ENCODE results near the gene VGLL4.
"Not testable (repeated sequence)": the region's sequence is repeated elsewhere in the genome, so short reads cannot be mapped to it uniquely, and the experiment has no call there.

The VGLL4 gene

GRCh38 chr3:11643605-11644087 lies at the start of gene VGLL4:
Gene VGLL4 (minus strand): TSS chr3:11643915. CDS start chr3:11643518, 397 bp downstream.
- peak; percentile 80 to 82 for ATAC-seq

- no peak for ATAC-seq
Observed at GRCh38 chr3:11692532-11692813, 48.8 kb upstream of the VGLL4 start.

- ATAC-seq, result no peak
Observed at GRCh38 chr3:11691767-11692531, 48.2 kb upstream of the VGLL4 start.

DNA sequence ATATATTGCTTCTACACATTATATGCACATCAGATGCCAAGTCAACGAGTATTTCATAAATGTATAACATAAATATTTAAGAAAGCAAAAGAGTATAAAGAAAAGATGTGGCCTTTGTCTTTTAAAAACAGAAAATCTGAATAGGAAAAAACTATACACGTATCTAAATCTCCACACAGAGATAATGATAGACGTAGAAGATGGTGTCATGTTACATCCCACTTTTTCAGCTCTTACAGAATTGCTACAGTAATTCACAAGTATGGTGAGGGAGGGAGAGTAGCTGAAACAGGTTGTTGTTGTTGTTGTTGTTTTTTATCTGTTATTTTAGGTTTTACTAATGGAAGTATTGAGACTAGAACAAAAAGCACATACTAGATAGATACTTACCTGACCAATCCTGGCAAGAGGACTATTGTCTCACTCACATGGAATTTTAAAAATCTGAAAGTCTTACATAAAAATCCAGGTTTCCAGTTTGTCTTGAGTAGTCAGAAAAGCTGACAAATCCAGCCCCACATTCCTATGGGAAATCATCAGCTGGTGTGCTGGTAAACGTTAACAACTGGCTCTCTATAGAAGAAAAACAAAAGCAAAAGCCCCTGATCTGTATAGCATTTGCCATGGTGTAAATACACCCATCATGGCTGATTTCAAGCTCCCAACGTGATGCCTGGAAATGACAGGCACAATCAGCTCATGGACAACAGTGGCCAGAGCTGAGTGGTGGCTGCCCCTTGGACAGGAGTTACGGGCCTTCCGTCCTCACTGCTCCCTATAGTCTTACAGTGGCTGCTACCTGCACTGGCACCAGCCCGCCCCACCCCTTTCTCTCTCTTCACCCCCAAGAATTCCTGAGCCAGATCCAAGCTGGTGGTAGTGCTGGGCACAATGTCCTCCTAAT lies 47.4 kb upstream of the VGLL4 start:
- no peak for ATAC-seq

DNA sequence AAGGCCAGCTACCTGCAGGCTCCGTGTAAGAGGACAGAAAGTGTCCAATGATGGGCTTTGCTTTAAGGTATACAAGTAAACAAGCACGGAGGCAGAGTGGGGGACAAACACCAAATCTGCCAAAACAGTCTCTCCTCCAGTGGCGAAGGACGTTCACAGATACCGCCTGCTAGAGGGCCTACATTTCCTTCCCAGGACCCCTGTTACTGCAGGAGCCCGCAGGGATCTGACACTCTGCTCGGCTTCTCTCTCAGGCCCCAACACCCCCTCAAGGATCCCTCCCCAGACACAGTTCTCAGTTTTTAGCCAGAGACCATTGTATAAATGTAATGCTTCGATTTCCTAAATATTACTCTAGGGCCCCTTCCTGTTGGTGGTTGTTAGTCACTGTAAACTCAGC lies 46.0 kb upstream of the VGLL4 start:
- ATAC-seq, result no peak

- ATAC-seq, result not testable (repeated sequence)
Observed at GRCh38 chr3:11684980-11685379, 41.3 kb upstream of the VGLL4 start.

- no peak for ATAC-seq
Observed at GRCh38 chr3:11680509-11680908, 36.8 kb upstream of the VGLL4 start.

GRCh38 chr3:11679964-11680363 lies 36.2 kb upstream of the VGLL4 start:
- ATAC-seq, result no peak

DNA sequence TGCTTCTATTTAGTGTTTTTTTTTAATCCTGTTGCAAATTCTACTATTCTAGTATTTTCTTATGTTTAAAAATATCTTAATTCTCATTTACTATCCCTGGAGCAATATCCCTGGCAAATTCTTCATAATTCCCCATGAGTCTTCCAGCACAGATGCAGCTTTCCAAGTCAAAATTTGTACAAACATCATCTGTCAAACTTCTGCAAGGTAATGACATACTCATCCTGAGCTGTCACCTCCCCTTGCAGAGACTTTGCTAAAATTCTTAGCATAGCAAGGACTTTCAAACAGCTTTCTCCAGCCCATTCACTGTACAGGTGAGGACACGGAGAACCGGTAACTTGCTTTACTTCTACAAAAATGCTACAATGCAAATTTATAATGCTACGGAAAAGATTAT lies 28.6 kb upstream of the VGLL4 start:
- ATAC-seq, result no peak

DNA sequence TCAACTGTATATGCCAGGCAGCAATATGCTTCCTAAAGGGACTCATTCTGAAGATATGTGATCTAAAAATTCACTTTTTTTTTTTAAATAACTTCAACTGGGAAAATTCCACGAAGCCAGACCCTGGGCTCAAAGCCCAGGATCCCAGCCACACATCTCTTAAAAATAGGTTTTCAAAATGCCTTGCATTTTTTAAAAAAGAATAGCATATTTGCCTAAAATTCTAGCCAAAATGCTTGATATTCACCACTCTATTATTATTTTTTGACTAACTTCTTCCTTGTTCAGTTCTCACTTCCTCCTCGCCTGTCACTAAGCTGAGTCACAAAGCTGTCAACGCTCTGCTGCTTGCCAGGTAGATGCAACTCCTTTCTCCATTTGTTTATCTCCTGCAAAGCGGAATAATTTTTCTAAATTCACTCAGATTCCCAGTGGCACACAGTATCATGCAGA lies 28.0 kb upstream of the VGLL4 start:
- ATAC-seq, result no peak

GRCh38 chr3:11668243-11669235 lies 24.8 kb upstream of the VGLL4 start:
- no peak for ATAC-seq

DNA sequence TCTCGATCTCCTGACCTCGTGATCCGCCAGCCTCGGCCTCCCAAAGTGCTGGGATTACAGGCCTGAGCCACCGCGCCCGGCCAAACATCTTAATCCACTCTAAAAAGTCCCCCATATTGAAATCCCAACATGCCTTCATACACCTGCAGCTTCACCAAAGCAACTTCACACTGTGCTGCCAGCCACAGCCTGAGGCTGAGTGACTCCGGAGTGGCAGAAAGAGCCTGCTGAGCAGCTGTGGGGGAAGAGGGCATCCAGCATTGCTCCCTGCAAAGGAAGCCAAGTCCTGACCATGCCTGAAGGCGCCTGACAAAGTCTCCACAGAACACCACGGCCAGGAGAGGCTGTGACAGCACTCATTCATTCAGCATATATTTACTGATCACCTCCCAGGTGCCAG lies 21.6 kb upstream of the VGLL4 start:
- ATAC-seq, result no peak

DNA sequence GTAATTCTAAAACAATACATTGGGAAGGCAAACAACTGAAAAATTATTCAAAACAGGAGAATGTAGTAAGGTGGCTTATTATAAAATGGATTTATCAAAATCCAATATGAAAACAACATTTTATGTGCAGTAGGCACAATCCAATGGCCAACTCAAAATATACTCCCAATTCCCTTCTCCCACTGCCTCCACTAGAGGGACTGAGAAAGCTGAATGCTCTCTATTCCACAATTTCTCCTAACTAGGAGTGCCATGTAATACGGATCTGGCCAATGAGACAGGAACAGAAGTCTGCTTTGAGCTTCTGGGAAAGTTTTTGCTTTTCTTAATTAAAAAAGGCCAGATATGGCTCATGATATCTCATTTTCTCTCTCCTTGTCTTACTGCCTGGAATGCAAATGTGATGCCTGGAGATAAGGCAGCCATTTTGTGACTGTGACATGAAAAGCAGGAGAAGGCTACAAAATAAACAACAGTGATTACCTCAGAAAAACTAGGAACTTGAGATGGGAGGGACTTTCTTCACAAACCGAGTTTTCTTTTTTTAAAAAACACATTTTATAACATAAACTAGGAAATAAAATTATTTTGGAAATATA lies 18.8 kb upstream of the VGLL4 start:
- ATAC-seq, result no peak

DNA sequence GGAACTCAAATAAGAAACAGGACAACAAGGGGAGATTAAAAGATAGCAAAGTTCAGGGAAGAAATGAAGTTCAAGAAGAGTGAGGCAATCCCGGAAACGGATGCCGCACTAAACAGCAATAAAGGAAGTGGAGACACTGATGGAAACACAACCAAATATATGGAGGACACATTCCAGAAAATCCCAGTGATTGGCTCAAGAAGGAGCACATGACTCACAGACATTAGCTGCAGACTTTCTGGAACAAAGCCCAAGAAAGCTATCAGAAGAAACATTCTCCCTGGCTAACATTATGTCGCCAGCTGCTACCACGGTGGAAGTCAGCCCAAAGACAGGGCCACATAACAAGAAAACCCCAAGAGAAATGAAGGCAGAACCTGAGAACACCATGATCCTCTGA lies 18.1 kb upstream of the VGLL4 start:
- no peak for ATAC-seq

DNA sequence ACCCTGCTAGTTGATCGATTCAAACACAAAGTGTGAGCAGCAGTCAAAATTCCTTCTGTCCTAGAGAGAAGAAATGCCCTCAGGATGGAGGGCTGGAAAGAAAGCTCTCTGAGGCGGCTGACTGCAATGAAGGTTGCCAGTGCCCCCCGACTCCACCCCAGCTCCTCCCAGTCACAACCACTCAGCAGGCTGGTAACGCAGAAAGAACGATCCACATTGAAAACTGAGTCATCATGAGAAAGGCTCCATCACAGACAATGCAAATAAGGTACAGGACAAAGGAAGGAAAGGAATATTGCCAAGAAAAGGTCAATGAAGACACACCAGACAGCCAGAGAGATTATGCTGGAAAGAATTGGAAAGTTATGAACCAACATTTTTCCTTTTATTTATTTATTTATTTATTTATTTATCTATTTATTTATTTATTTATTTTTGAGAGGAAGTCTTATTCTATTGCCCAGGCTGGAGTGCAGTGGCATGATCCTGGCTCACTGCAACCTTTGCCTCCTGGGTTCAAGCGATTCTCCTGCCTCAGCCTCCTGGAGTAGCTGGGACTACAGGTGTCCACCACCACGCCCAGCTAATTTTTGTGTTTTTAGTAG lies 17.4 kb upstream of the VGLL4 start:
- no peak for ATAC-seq

DNA sequence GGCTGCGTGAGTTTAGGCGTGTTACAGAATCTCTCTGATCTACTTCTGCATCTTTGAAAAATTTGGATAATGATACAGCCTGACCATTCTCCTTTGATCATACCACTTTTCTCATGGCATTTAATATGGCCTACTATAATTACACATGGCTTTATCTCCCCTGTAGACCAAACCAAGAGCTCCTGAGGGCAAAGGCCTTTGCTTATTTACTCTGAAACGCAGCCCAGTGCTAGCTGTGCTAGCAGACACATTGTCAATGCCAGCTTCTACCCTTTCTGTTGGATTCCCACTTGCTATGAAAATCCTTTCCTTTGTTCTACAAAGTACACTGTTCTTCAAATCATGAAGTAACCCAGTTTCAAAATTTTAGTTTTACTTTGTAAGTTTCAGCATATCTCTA lies 16.5 kb upstream of the VGLL4 start:
- no peak for ATAC-seq

DNA sequence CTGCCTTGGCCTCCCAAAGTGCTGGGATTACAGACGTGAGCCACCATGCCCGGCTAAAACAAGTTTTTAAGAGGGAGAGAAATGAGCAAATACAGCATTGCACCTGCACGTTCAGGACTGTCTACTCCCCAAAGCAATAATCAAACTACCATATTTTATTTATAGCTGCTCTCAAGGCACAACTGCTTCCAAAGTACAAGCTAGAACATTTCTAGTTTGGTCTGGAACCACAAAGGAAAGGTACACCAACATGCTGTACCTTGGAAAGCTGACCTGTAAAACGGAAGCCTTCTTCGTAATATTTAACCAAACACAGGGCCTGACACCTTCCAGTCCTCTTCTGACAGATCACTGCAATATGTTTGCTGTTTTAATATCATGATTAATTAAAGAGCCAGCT lies 14.5 kb upstream of the VGLL4 start:
- no peak for ATAC-seq

GRCh38 chr3:11655196-11655928 lies 11.6 kb upstream of the VGLL4 start:
- no peak for ATAC-seq

- ATAC-seq, result no peak
Observed at GRCh38 chr3:11654166-11654565, 10.5 kb upstream of the VGLL4 start.

DNA sequence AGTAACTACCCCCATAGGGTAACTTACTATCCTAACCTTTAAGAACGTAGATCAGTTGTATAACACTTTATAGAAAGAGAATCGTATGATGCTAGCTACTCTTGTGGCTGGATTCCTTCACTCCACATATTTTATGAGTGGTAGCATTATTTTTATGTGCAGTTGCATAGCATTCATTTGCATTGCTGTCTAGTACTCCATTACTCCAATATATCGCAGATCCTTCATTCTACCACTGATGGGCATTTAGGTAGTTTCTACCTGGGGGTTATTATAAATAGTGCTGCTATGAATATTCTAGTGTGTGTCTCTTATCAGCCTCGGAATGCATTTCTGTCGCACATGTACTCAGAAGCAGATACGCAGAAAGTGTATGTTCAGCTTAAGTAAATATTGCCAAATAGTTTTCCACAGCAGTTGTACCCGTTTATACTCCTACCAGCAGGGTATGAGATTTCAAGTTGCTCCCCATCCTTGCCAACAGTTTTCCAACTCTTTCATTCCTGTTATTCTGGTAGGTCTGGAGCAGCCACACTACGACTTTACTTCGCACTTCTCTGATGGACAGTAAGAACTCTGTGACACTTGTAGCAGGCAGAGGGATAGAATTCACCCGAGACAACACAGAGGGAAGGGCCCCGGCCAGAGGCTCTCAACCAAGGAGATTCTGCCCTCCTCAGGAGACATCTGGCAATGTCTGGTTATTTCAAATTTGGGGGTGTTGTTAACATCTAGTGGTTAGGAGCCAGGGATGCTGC lies 9.8 kb upstream of the VGLL4 start:
- ATAC-seq, result no peak
